ENCODE results near the gene ACOT11.

Gene ACOT11

DNA sequence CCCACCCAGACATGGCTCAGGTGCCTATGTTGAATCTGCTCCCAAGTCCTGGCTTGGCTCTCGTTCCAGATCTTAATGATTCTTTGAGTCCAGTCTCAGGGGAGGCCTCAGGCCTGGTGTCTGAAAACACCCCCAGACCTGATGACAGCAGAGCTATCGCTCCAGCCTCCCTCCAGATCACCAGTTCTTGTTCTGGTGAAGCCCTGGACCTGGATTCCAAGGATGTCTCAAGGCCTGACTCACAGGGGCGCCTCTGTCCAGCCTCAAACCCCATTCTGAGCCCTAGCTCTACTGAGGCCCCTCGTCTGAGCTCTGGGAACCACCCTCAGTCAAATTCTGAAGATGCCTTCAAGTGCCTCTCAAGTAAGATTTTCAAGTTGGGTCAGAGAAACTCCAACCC, 105.0 kb downstream of the ACOT11 start:
- DNase-seq: no peak

DNA sequence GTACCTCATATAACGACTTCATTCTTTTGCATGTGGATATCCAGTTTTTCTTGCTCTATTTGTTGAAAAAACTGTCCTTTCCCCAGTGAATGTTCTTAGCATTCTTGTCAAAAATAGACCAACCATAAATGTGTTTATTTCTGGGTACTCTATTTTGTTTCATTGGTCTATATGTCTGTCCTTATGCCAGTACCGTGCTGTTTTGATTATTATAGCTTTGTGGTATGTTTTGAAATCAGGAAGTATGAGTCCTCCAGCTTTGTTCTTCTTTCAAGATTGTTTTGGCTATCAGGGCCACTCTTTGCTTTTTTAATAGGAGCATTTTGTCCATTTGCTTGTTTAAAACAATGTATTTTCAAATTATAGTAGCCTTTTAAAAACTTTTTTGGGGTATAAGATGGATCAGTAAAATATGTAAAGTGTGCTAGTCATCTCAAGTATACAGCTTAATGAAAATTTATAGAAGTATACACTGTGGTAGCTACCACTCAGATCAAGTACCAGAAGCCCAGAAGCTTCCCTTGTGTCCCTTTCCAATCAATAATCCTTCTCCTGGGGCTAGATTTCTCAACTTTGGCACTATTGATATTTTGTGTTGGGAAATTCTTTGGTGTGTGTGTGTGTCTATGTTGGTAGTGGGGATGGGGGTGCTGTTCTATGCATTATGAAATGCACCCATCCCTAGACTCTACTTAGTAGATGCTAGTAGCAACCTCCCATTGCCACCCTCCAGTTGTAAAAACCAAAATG, 110.3 kb downstream of the ACOT11 start:
- no peak for DNase-seq
